Retina (tissue), 1 donor: ENCODE measurements around the gene SLCO3A1.

Experiments used
- DNase-seq: peaks from one replicate; pipeline ENCODE4 v3.0.0-alpha.2; 2016

SLCO3A1 gene

GRCh38 chr15:91885054-91885453 lies 31.5 kb downstream of the SLCO3A1 start:
- DNase-seq: no peak

GRCh38 chr15:91885714-91886270 lies 32.3 kb downstream of the SLCO3A1 start:
- no peak for DNase-seq

- DNase-seq: no peak
Measured at GRCh38 chr15:91886878-91887277, 33.4 kb downstream of the SLCO3A1 start.

- no peak for DNase-seq
Measured at GRCh38 chr15:91887321-91887720, 33.8 kb downstream of the SLCO3A1 start.

GRCh38 chr15:91887921-91888373 lies 34.4 kb downstream of the SLCO3A1 start:
- DNase-seq: no peak

- no peak for DNase-seq
Measured at GRCh38 chr15:91889111-91889815, 35.8 kb downstream of the SLCO3A1 start.

- no peak for DNase-seq
Measured at GRCh38 chr15:91890614-91891013, 37.1 kb downstream of the SLCO3A1 start.

- DNase-seq: no peak
Measured at GRCh38 chr15:91891101-91891500, 37.6 kb downstream of the SLCO3A1 start.

- no peak for DNase-seq
Measured at GRCh38 chr15:91891788-91892345, 38.4 kb downstream of the SLCO3A1 start.

GRCh38 chr15:91892436-91892835 lies 38.9 kb downstream of the SLCO3A1 start:
- DNase-seq: no peak

- no peak for DNase-seq
Measured at GRCh38 chr15:91894606-91895005, 41.1 kb downstream of the SLCO3A1 start.

- DNase-seq: no peak
Measured at GRCh38 chr15:91895051-91895450, 41.5 kb downstream of the SLCO3A1 start.

GRCh38 chr15:91896341-91897055 lies 43.0 kb downstream of the SLCO3A1 start:
- DNase-seq: no peak

GRCh38 chr15:91897585-91898372 lies 44.3 kb downstream of the SLCO3A1 start:
- DNase-seq: no peak

- no peak for DNase-seq
Measured at GRCh38 chr15:91898843-91899242, 45.3 kb downstream of the SLCO3A1 start.

- DNase-seq: no peak
Measured at GRCh38 chr15:91904942-91905341, 51.4 kb downstream of the SLCO3A1 start.

GRCh38 chr15:91908391-91908790 lies 54.9 kb downstream of the SLCO3A1 start:
- no peak for DNase-seq

- no peak for DNase-seq
Measured at GRCh38 chr15:91909111-91909510, 55.6 kb downstream of the SLCO3A1 start.

- no peak for DNase-seq
Measured at GRCh38 chr15:91909574-91909973, 56.1 kb downstream of the SLCO3A1 start.

GRCh38 chr15:91911844-91912243 lies 58.3 kb downstream of the SLCO3A1 start:
- no peak for DNase-seq

GRCh38 chr15:91912336-91912735 lies 58.8 kb downstream of the SLCO3A1 start:
- DNase-seq: no peak

GRCh38 chr15:91913560-91913959 lies 60.1 kb downstream of the SLCO3A1 start:
- no peak for DNase-seq

- DNase-seq: no peak
Measured at GRCh38 chr15:91915576-91915975, 62.1 kb downstream of the SLCO3A1 start.
